Fibroblast of pulmonary artery (primary cell): Measurements from ENCODE around the gene HSPA1B.

ENCODE experiments used
- DNase-seq: peaks from one replicate; pipeline ENCODE4 v3.0.0-alpha.2; 2010; ENCODE audit warnings: low read depth
- H3K4me3 ChIP-seq: replicated peaks from 2 replicates; pipeline ENCODE4 v1.5.1; 2011; ENCODE audit warnings: low read depth, mild to moderate bottlenecking, control low read depth, low read length, moderate library complexity
- CTCF ChIP-seq: IDR thresholded peaks from 2 replicates; pipeline ENCODE4 v1.5.1; 2011; ENCODE audit warnings: mild to moderate bottlenecking, control low read depth, low read length, inconsistent platforms; ENCODE audit errors: missing control alignments

Gene HSPA1B

GRCh38 chr6:31827286-31828079, at the start of gene HSPA1B:
Gene HSPA1B (plus strand): TSS chr6:31827738. CDS start chr6:31827951, 213 bp downstream.
- peak within 1 kb of the TSS; percentile 76 for H3K4me3 ChIP-seq
- no peak for TF ChIP-seq CTCF
- peak; percentile 100 for DNase-seq

DNA sequence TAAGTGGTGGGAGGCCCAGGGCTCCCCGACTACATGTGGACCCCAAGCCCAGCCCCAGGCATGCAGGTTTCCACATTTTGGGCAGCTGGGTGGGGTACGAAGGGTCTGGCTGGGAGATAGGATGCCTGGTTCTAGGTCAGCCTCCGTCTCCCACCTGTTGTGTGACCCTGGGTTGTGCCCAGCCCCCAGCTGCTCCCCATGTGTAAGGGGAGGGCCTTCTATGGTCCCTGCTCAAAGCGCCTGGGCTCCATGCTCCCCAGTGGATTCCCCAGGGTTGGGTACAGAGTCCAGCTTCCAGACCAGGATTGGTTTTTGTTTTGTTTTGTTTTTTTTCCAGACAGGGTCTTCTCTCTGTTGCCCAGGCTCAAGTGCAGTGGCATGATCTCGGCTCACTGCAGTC, 49.3 kb upstream of the HSPA1B start:
- TF ChIP-seq CTCF: no peak
- no peak overlapping the region for H3K4me3 ChIP-seq
- DNase-seq: no peak

DNA sequence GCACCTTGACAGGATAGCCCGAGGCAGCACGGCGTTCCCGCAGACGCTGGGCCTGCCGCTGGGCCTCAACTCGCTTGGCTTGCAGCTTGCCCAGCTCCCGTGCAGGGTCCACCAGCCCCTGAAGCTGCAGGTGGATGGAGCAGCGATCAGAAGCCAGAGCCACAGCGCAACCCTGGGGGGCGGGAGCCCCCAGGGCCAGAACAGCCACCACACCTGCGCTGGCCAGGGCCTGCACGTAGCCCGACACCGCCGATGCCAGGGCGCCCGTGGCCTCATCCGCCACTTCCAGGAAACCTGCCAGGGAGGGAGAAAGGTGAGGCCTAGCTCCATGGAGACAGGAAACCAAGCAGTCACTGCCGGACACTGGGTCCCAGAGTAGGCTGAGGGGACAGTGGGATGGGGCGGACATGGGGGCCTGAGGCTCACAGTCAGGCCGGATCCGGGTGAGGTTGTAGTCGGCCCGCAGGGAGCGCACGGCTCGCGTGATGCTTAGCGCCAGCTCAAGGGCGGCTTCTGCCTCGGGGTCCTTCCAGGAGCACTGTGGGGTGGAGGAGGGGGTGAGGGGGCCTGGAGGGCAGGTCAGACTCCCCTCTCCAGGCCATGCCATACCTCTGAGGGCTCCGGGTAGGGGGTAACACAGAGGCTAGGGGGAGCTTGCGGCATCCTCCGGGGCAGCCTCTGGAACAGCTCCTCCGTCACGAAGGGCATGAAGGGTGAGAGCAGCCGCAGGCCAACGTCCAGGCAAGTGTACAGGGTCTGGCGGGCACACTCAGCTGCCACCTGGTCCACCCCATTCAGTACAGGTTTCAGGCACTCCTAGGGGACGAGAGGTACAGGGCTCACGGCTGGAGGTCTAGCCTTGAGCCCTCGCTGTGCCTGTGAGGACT, 48.3 kb upstream of the HSPA1B start:
- TF ChIP-seq CTCF: no peak
- no peak overlapping the region for H3K4me3 ChIP-seq
- no peak for DNase-seq

- DNase-seq: no peak
- H3K4me3 ChIP-seq: no peak overlapping the region
- no peak for TF ChIP-seq CTCF
Measured at GRCh38 chr6:31779908-31780307, 47.6 kb upstream of the HSPA1B start.

DNA sequence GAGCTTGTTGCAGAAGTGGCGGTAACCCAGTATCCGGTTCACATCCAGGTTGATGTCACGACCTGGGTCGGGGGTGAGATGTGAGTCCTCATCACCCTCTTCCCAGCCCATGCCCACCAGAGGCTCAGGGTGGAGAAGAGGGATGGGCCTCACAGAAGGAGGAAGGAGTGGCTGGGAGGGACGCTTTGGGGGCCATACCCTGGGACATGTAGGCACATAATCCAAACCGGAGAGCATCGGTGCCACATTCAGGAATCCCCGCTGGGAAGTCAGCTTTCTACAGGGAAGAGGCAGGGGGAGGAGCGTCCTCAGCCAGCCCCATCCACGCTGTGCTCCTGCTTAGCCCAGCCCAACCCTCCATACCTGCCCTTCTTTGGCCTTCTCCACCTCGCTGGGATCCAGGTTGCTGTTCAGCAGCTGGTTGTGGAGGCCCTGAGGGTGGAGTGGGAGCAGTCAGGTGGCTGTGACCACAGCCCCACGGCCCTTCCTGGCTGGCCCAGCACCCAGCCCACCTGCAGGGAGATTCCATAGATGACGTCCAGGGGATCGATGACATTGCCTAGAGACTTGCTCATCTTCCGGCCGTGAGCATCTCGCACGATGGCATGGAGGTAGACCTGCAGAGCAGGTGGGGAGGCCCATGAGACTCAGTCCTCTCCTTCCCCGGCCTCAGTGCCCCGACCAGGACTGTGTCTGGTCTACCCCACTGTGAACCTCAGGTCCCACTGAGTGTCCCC, 46.9 kb upstream of the HSPA1B start:
- no peak for DNase-seq
- TF ChIP-seq CTCF: no peak
- no peak overlapping the region for H3K4me3 ChIP-seq

- no peak overlapping the region for H3K4me3 ChIP-seq
- DNase-seq: no peak
- no peak for TF ChIP-seq CTCF
Measured at GRCh38 chr6:31781244-31782125, 46.1 kb upstream of the HSPA1B start.
